ENCODE measurements around the gene GLIPR1.
"Not testable (repeated sequence)": the region's sequence is repeated elsewhere in the genome, so short reads cannot be mapped to it uniquely, and the experiment has no call there.

DNA sequence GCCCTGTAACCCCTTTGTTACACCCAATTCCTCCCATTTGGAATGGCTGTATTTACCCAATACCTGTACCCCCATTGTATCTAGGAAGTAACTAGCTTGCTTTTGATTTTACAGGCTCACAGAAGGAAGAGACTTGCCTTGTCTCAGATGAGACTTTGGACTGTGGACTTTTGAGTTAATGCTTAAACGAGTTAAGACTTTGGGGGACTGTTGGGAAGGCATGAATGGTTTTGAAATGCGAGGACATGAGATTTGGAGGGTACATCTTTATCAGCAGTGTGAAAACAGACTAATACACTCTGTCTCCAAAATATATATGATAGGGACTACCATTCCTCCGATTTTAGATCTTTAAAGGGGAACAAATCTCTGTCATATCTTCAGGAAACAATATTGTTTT, 38.1 kb upstream of the GLIPR1 start:
- not testable (repeated sequence) for TF ChIP-seq POLR2A (IDR thresholded peaks at IDR 0.05; ENCODE audit: low read depth, low read length); TAF1 (IDR thresholded peaks at IDR 0.05; ENCODE audit: borderline replicate concordance, low read depth, low read length)
